H1 (cell line): ENCODE results near the gene SLPI. TPM values are rescaled to one million over a fixed set of nuclear protein-coding genes. Genes with fewer than 3 reads are reported as not detected.

Experiments
- BRCA1 ChIP-seq: IDR thresholded peaks from 2 replicates; pipeline ENCODE4 v1.6.1; 2012; ENCODE audit warnings: low read depth, low read length, improper control_type of control experiment
- EGR1 ChIP-seq: IDR thresholded peaks from 2 replicates; pipeline ENCODE4 v1.6.1; 2011; ENCODE audit warnings: low read depth, low read length, borderline replicate concordance
- EZH2 ChIP-seq: fragments of 200-600 bp; sonication (generic); IDR thresholded peaks from 2 replicates; pipeline ENCODE4 v1.7.1; 2012; ENCODE audit warnings: low read depth, mild to moderate bottlenecking, moderate library complexity, low read length, inconsistent platforms; ENCODE audit not compliant: severe bottlenecking
- RNF2 ChIP-seq: fragments of 200-900, 300-1000 bp; sonication (generic); IDR thresholded peaks from 2 replicates; pipeline ENCODE4 v1.7.1; 2016; ENCODE audit warnings: borderline replicate concordance, low read depth, mild to moderate bottlenecking, antibody characterized with exemption, low read length; ENCODE audit not compliant: poor library complexity, severe bottlenecking; ENCODE audit errors: missing control alignments
- SIX5 ChIP-seq: IDR thresholded peaks from 2 replicates; pipeline ENCODE4 v1.6.1; 2011; ENCODE audit warnings: mild to moderate bottlenecking, low read depth, low read length
- ZNF274 ChIP-seq: IDR thresholded peaks from 2 replicates; pipeline ENCODE4 v1.7.0; 2012; ENCODE audit warnings: low read length, borderline replicate concordance; ENCODE audit errors: extremely low read depth
- polyA plus RNA-seq, 7 experiments: library from polyadenylated mRNA; depleted of rRNA in 3 of 7; stranded (reverse) in 5 of 7; unstranded in 2 of 7; fragments of >200 nt in 5 of 7; fragments of 200-250 nt in 2 of 7; gene quantifications; 1 replicate in 5 of 7; 2 replicates in 1 of 7; 4 replicates in 1 of 7; pipeline versions ENCODE4 v1.2.1 to v1.2.3, GENCODE V29; 2011 to 2013; ENCODE audit warnings: missing spikeins in 2 of 7, mixed read lengths in 2 of 7
- total RNA-seq: library from RNA; stranded (reverse); fragmentation: NEBNext Ultra II Directional; extraction: Animal tissue kit (Norgen Biotek cat#: 25700); gene quantifications from 2 replicates; pipeline ENCODE4 v1.2.1, GENCODE V29; 2021
- TF ChIP-seq, protein P1 (sequence below): IDR thresholded peaks from 2 replicates; pipeline ENCODE4 v1.6.1; 2011; ENCODE audit warnings: low read depth, mild to moderate bottlenecking, low read length; ENCODE audit not compliant: insufficient read depth
- TF ChIP-seq, protein P2 (sequence below): IDR thresholded peaks from 2 replicates; pipeline ENCODE4 v1.6.1; 2012; ENCODE audit warnings: low read length, inconsistent platforms

Gene SLPI
- total and polyA plus RNA-seq, 2 of the 8 experiments (the other 6 are each of a cell fraction or from before 2014, with no cell fraction given), result not detected

DNA sequence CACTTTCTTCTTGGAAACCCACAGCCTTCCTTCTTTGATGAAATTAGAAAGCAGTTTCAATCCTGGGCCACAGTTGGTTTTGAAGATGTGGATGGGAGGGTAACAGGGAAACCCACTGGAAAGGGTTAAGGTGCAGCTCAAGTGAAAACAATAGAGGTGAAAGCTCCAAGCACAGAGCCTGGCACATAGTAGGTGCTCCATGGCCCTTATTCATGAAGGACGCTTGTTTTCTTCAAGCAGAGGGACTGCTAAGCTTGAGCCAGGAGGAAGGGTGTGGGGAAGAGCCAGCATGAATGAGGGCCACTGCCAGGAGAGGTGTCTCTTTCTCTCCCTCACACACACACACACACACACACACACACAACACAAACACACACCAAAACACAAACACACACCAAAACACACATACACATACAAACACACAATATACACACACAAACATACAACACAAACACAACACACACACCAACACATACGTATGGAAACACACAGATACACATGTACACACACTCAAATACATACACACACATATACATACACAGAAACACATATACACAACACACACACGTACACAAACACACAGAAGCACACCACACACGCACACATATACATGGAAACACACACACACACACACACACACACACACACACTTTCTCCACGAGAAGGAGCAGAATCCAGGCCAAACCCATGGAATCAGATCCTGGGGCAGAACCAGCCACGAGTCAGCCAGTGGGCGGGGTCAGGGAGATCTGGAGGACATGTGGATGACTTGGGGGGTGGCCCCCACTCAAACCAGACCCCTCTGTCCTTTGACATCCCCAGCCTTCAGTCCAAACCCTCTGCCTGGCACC, 28.6 kb upstream of the SLPI start (continued):
- TF ChIP-seq, protein P1, sequence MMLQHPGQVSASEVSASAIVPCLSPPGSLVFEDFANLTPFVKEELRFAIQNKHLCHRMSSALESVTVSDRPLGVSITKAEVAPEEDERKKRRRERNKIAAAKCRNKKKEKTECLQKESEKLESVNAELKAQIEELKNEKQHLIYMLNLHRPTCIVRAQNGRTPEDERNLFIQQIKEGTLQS, result no peak
- no peak for TF ChIP-seq SIX5
- TF ChIP-seq, protein P2, sequence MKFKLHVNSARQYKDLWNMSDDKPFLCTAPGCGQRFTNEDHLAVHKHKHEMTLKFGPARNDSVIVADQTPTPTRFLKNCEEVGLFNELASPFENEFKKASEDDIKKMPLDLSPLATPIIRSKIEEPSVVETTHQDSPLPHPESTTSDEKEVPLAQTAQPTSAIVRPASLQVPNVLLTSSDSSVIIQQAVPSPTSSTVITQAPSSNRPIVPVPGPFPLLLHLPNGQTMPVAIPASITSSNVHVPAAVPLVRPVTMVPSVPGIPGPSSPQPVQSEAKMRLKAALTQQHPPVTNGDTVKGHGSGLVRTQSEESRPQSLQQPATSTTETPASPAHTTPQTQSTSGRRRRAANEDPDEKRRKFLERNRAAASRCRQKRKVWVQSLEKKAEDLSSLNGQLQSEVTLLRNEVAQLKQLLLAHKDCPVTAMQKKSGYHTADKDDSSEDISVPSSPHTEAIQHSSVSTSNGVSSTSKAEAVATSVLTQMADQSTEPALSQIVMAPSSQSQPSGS, result no peak
- no peak for TF ChIP-seq BRCA1
- TF ChIP-seq EZH2, result no peak
- no peak for TF ChIP-seq ZNF274
- TF ChIP-seq EGR1, result no peak
- no peak for TF ChIP-seq RNF2
